Measurements from ENCODE around the gene ABCB8. TPM values are rescaled to one million over a fixed set of nuclear protein-coding genes. Genes with fewer than 3 reads are reported as not detected.

The ABCB8 gene
- total and polyA plus RNA-seq, 9 of the 15 experiments (the other 6 are each of a cell fraction or from before 2014, with no cell fraction given) = 7.6 to 106 (median 36.3) TPM

GRCh38 chr7:150988230-150989226, 39.7 kb upstream of the ABCB8 start (continued):
- TF ChIP-seq, protein P1, sequence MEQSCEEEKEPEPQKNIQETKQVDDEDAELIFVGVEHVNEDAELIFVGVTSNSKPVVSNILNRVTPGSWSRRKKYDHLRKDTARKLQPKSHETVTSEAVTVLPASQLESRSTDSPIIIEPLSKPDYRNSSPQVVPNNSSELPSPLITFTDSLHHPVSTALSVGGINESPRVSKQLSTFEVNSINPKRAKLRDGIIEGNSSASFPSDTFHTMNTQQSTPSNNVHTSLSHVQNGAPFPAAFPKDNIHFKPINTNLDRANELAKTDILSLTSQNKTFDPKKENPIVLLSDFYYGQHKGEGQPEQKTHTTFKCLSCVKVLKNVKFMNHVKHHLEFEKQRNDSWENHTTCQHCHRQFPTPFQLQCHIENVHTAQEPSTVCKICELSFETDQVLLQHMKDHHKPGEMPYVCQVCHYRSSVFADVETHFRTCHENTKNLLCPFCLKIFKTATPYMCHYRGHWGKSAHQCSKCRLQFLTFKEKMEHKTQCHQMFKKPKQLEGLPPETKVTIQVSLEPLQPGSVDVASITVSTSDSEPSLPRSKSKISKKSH (CRISPR knock-in tag; IDR thresholded peaks at IDR 0.05) = no peak
- TF ChIP-seq CREBBP (IDR thresholded peaks at IDR 0.05; ENCODE audit: low read depth, low read length) (no peak), TRIM28 (IDR thresholded peaks at IDR 0.05) (no peak), ATF1 (CRISPR knock-in tag; IDR thresholded peaks at IDR 0.05) (no peak), ATF1 (tag; IDR thresholded peaks at IDR 0.05) (peak; percentile 33; the same call in 1 of the 2 replicates), HEY1 (CRISPR knock-in tag; IDR thresholded peaks at IDR 0.05; ENCODE audit: borderline replicate concordance) (no peak), MTA1 (IDR thresholded peaks at IDR 0.05; ENCODE audit: borderline replicate concordance) (no peak), GTF2B (IDR thresholded peaks at IDR 0.05; ENCODE audit: extremely low read depth, insufficient read length) (no peak), RFX5 (IDR thresholded peaks at IDR 0.05; ENCODE audit: low read depth, low read length) (no peak), EP300 (IDR thresholded peaks at IDR 0.05; ENCODE audit: low read length) (no peak), ELF1 (tag; IDR thresholded peaks at IDR 0.05) (no peak; the same call in 1 of the 2 replicates), ZNF197 (CRISPR knock-in tag; IDR thresholded peaks at IDR 0.05; ENCODE audit: low read depth) (no peak), TFAP4 (CRISPR knock-in tag; IDR thresholded peaks at IDR 0.05; ENCODE audit: borderline replicate concordance) (peak; percentile 68; the same call in 1 of the 2 replicates), MECOM (CRISPR knock-in tag; IDR thresholded peaks at IDR 0.05) (no peak), RBFOX2 (IDR thresholded peaks at IDR 0.05; ENCODE audit: low read depth, low read length) (no peak; the same call in 1 of the 2 replicates), SAFB (IDR thresholded peaks at IDR 0.05; ENCODE audit: borderline replicate concordance, low read depth, low read length) (no peak), CBX3 (IDR thresholded peaks at IDR 0.05; ENCODE audit: borderline replicate concordance in 1 of 2, low read length in 2 of 2) (no peak), EGR1 (conservative IDR thresholded peaks at IDR 0.05) (peak; percentile 42; the same call in 1 of the 2 replicates), ZNF445 (CRISPR knock-in tag; IDR thresholded peaks at IDR 0.05; ENCODE audit: low read depth) (no peak), SIRT6 (IDR thresholded peaks at IDR 0.05; ENCODE audit: low read depth, low read length) (no peak), SREBF1 (IDR thresholded peaks at IDR 0.05; ENCODE audit: borderline replicate concordance, low read depth, low read length) (no peak), ZNF780A (CRISPR knock-in tag; IDR thresholded peaks at IDR 0.05) (no peak)
- TF ChIP-seq, protein P2, sequence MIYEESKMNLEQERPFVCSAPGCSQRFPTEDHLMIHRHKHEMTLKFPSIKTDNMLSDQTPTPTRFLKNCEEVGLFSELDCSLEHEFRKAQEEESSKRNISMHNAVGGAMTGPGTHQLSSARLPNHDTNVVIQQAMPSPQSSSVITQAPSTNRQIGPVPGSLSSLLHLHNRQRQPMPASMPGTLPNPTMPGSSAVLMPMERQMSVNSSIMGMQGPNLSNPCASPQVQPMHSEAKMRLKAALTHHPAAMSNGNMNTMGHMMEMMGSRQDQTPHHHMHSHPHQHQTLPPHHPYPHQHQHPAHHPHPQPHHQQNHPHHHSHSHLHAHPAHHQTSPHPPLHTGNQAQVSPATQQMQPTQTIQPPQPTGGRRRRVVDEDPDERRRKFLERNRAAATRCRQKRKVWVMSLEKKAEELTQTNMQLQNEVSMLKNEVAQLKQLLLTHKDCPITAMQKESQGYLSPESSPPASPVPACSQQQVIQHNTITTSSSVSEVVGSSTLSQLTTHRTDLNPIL (CRISPR knock-in tag; IDR thresholded peaks at IDR 0.05) = no peak

All from K562 (cell line).